Measurements from ENCODE around the gene COL17A1. TPM values are rescaled to one million over a fixed set of nuclear protein-coding genes. Genes with fewer than 3 reads are reported as not detected.

COL17A1 gene
- total RNA-seq, 4 donors from 2014 or later, result 0.17 to 0.29 (median 0.26) TPM; not detected in 1

DNA sequence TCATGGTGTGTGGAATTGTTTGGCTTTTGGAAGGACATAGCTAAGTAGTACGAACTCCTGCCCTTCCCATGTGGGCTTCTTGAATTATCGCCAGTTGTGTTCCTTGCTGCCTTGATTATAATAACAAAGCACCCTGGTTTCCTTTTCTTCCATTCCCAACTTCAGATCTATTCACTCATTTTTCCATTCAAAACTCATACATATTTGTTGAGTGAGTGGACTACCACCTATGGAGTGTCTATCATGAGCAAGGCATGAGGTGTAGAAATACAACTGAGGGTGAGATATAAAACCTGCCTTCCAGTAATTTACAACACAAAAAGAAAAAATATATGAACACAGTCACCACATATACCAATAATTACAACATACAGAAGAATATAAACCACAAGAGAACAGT, 4.9 kb upstream of the COL17A1 start:
- no peak for DNase-seq (ENCODE audit: extremely low spot score)
- Histone ChIP-seq H3K4me3 (no peak overlapping the region), H3K9me3 (no peaks in the 10 kb centered on the region), H3K27me3 (no peaks in the 10 kb centered on the region), H3K36me3 (no peaks in the 10 kb centered on the region), H3K27ac (replicated peaks in 1 of 4) (no peak overlapping the region), H3K4me1 (no peaks in the 10 kb centered on the region)
- no peak for TF ChIP-seq POLR2A (IDR thresholded peaks at IDR 0.05; ENCODE audit: low read depth)
- TF ChIP-seq POLR2AphosphoS5 (IDR thresholded peaks at IDR 0.05), result no peak
- TF ChIP-seq, protein P1, sequence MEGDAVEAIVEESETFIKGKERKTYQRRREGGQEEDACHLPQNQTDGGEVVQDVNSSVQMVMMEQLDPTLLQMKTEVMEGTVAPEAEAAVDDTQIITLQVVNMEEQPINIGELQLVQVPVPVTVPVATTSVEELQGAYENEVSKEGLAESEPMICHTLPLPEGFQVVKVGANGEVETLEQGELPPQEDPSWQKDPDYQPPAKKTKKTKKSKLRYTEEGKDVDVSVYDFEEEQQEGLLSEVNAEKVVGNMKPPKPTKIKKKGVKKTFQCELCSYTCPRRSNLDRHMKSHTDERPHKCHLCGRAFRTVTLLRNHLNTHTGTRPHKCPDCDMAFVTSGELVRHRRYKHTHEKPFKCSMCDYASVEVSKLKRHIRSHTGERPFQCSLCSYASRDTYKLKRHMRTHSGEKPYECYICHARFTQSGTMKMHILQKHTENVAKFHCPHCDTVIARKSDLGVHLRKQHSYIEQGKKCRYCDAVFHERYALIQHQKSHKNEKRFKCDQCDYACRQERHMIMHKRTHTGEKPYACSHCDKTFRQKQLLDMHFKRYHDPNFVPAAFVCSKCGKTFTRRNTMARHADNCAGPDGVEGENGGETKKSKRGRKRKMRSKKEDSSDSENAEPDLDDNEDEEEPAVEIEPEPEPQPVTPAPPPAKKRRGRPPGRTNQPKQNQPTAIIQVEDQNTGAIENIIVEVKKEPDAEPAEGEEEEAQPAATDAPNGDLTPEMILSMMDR (IDR thresholded peaks at IDR 0.05), result no peak
- TF ChIP-seq EP300 (IDR thresholded peaks at IDR 0.05), result no peak
- whole genome bisulfite sequencing, result 72% methylated on average over 2 of the region's 2 CpGs
- intact Hi-C loops (cut with DNase I), result no loop called here

DNA sequence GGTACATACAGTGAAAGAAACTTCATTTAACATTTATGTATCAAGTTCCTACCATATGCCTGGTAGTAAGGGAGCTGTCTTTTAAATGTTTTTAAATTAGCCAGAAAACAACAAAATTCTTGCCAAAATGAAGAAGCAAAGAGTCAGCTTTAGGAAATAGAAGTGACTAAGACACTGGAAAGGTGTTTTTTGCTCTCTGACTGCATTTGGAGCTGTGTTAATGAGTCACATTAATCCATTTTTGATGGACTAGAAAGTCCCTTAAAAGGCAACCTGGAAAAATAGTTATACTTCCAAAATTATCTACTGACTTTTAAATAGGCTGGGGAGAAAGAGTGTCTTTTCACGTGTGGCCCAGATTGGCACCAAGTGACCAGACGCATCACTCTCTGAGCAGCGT, 3.9 kb upstream of the COL17A1 start:
- Histone ChIP-seq H3K4me1 (no peaks in the 10 kb centered on the region), H3K9me3 (no peaks in the 10 kb centered on the region), H3K36me3 (no peaks in the 10 kb centered on the region), H3K27me3 (no peaks in the 10 kb centered on the region), H3K4me3 (no peak overlapping the region), H3K27ac (replicated peaks in 1 of 4) (no peak overlapping the region)
- TF ChIP-seq, protein P1 (IDR thresholded peaks at IDR 0.05), result no peak
- TF ChIP-seq POLR2AphosphoS5 (IDR thresholded peaks at IDR 0.05), result no peak
- no peak for TF ChIP-seq EP300 (IDR thresholded peaks at IDR 0.05)
- no peak for TF ChIP-seq POLR2A (IDR thresholded peaks at IDR 0.05; ENCODE audit: low read depth)
- DNase-seq (ENCODE audit: extremely low spot score), result no peak
- WGBS, result 67% methylated on average over 3 of the region's 3 CpGs
- intact Hi-C loops (cut with DNase I), result no loop called here

DNA sequence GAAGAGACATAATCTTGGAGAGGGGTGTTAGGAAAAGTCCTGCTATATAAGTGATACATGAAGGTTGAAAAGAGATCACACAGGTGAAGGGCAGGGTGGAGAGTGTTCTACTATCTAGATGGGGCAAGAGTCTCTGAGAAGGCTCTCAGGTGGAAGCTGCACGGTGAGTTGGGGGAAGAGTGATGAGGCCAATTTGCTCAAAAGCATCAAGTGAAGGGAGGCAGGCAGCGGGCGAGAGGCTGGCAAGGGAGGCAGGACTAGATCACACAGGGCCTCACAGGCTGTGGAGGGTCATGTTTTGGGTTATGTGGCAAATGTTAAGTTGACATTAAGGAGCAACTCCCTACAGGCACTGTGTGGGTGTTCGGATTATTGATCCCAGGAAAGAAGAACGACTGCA, 2.6 kb upstream of the COL17A1 start:
- TF ChIP-seq POLR2A (IDR thresholded peaks at IDR 0.05; ENCODE audit: low read depth), result no peak
- no peak for TF ChIP-seq EP300 (IDR thresholded peaks at IDR 0.05)
- no peak for TF ChIP-seq POLR2AphosphoS5 (IDR thresholded peaks at IDR 0.05)
- TF ChIP-seq, protein P1 (IDR thresholded peaks at IDR 0.05), result no peak
- no peaks in the 10 kb centered on the region for H3K27me3 ChIP-seq
- no peaks in the 10 kb centered on the region for H3K9me3 ChIP-seq
- WGBS, result 91% methylated on average over 5 of the region's 5 CpGs
- H3K4me1 ChIP-seq, result no peaks in the 10 kb centered on the region
- no peak overlapping the region for H3K4me3 ChIP-seq
- DNase-seq (ENCODE audit: extremely low spot score), result peak; percentile 70
- H3K27ac ChIP-seq (replicated peaks in 1 of 4), result no peak overlapping the region
- no peaks in the 10 kb centered on the region for H3K36me3 ChIP-seq
- intact Hi-C loops (cut with DNase I), result no loop called here

DNA sequence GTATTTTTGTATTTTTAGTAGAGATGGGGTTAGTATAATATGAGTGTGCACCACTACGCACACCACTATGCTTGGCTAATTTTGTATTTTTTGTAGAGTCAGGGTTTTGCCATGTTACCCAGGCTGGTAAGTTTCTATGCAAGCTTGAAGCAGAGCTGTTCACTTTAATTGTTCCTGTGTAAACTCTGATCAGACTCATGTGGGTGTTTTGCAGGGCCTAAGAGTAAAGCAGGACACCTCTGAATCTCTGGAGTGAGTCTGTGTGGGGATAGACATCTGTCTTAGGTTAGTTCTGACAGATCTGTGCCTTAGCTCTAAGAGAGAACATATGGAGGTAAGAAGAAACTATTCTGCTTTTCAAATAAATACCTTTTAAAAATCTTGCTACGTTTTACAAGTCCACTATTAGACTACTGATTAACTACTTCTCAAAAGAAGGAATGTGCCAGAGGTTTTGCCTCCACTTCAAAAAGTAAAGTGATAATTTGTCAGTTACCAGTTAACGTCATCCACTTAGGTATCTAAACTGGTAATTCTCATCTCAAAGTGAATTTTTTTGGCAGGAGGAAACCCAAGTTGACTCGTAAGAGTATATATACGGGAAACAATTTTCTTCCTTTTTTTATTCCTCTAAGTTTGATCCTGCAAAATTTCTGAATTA, 1.1 kb downstream of the COL17A1 start:
- WGBS, result 71% methylated on average over 5 of the region's 5 CpGs
- Histone ChIP-seq H3K27ac (replicated peaks in 1 of 4) (no peak overlapping the region), H3K4me1 (no peaks in the 10 kb centered on the region), H3K36me3 (no peaks in the 10 kb centered on the region), H3K27me3 (no peaks in the 10 kb centered on the region), H3K4me3 (no peak overlapping the region), H3K9me3 (no peaks in the 10 kb centered on the region)
- peak; percentile 45 for DNase-seq (ENCODE audit: extremely low spot score)
- intact Hi-C loops (cut with DNase I), result no loop called here
- TF ChIP-seq POLR2A (IDR thresholded peaks at IDR 0.05; ENCODE audit: low read depth) (no peak), EP300 (IDR thresholded peaks at IDR 0.05) (no peak)

DNA sequence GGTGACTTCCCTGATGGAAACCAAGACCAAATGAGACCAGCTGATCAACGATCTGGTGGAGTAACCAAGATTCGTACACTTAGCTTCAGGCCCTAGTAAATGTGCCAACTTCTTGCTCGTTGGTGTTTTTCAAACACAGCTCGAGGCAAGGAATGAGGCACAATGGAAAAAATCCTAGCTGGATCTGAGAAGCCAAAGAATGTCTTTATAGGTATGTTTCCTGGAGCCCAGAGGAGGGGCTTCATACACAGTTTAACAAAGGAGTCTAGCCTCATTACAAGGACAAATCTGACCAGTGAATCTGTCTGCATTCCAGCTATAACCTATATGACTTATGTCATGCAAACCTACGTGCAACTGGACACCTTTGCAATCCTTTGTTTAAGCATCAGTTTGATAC, 3.7 kb downstream of the COL17A1 start:
- Histone ChIP-seq H3K27ac (replicated peaks in 1 of 4) (no peak overlapping the region), H3K4me3 (no peak overlapping the region), H3K36me3 (no peaks in the 10 kb centered on the region), H3K27me3 (no peaks in the 10 kb centered on the region), H3K4me1 (peaks cover 0 to 5% (median 0%) of the 10 kb centered on the region in 4 donors), H3K9me3 (no peaks in the 10 kb centered on the region)
- intact Hi-C loops (cut with DNase I), result no loop called here
- DNase-seq (ENCODE audit: extremely low spot score), result no peak
- TF ChIP-seq POLR2A (IDR thresholded peaks at IDR 0.05; ENCODE audit: low read depth) (no peak), POLR2AphosphoS5 (IDR thresholded peaks at IDR 0.05) (no peak), EP300 (IDR thresholded peaks at IDR 0.05) (no peak)
- TF ChIP-seq, protein P1 (IDR thresholded peaks at IDR 0.05), result no peak
- 53% methylated on average over 5 of the region's 5 CpGs for WGBS

Data from esophagus muscularis mucosa (tissue), 4 donors.